ENCODE results near the gene DGKB.

DNA sequence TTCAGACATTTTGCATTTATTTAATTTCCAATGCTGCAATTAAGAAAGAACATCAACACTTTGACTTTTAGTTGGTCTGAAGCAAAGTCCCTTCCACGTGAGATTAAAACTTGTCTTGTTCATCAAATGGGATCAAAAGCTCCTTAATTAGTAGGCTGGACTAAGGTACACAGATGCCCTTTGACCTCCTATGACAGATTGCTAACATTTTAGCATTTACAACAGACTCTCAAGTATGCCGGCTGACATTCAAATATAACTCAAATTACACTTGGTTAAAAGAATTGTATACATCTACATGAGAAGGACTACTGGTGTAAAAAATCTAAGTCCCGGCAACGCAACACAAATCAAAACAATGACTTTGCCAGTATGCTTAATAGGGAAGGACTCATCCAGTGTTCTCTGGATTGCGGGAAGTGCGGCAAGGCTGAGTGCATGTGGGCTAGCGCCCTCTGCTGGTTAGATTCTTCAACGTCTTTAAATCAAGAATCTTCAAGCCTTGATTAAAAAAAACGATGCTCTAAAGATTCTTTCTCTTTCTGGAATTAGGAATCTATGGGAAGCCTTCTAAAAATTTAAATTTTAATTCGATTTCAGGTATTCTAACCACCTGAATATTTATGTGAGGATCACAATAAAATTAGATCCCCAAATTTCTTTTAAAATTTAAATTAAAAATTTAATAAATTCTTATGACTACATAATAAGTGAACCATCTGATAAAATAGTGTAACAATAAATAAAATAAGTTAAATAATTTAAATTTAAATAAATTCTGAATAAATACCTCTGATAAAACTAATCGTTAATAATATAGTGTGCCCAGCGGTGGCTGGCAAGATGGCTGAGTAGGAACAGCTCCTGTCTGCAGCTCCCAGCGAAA is 444.7 kb downstream of the DGKB start:
- TF ChIP-seq ARNTL (CRISPR knock-in tag; IDR thresholded peaks at IDR 0.05; ENCODE audit: borderline replicate concordance, low read depth) (no peak), CSDC2 (CRISPR knock-in tag; IDR thresholded peaks at IDR 0.05) (no peak), ZFP30 (CRISPR knock-in tag; IDR thresholded peaks at IDR 0.05) (no peak), SNAI2 (CRISPR knock-in tag; IDR thresholded peaks at IDR 0.05) (no peak), TOX (CRISPR knock-in tag; IDR thresholded peaks at IDR 0.05; ENCODE audit: borderline replicate concordance) (no peak), OSR1 (CRISPR knock-in tag; IDR thresholded peaks at IDR 0.05) (no peak), ZC3H10 (CRISPR knock-in tag; IDR thresholded peaks at IDR 0.05) (no peak), RARB (CRISPR knock-in tag; IDR thresholded peaks at IDR 0.05) (no peak), ZNF8 (CRISPR knock-in tag; IDR thresholded peaks at IDR 0.05) (no peak), PPARA (CRISPR knock-in tag; IDR thresholded peaks at IDR 0.05; ENCODE audit: borderline replicate concordance) (no peak)
- TF ChIP-seq, protein P1, sequence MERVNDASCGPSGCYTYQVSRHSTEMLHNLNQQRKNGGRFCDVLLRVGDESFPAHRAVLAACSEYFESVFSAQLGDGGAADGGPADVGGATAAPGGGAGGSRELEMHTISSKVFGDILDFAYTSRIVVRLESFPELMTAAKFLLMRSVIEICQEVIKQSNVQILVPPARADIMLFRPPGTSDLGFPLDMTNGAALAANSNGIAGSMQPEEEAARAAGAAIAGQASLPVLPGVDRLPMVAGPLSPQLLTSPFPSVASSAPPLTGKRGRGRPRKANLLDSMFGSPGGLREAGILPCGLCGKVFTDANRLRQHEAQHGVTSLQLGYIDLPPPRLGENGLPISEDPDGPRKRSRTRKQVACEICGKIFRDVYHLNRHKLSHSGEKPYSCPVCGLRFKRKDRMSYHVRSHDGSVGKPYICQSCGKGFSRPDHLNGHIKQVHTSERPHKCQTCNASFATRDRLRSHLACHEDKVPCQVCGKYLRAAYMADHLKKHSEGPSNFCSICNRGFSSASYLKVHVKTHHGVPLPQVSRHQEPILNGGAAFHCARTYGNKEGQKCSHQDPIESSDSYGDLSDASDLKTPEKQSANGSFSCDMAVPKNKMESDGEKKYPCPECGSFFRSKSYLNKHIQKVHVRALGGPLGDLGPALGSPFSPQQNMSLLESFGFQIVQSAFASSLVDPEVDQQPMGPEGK (CRISPR knock-in tag; IDR thresholded peaks at IDR 0.05; ENCODE audit: borderline replicate concordance), result no peak

All from SK-N-SH treated with all-trans-retinoic acid at 6 μM for 48 hours (cell line).